Stimulated activated CD4-positive, alpha-beta T cell treated with anti-CD3 and anti-CD28 coated beads, Interleukin-2, amount 100 ng/mL, for 4 hours (primary cell): ENCODE measurements around the gene POLR2M.

ENCODE experiments used
- DNase-seq: peaks from one replicate; pipeline ENCODE4 v3.0.0-alpha.2; 2020; ENCODE audit warnings: low read depth

Gene POLR2M

GRCh38 chr15:57692709-57693108 lies 13.8 kb upstream of the POLR2M start:
- no peak for DNase-seq

- DNase-seq = no peak
Observed at GRCh38 chr15:57694279-57694678, 12.2 kb upstream of the POLR2M start.

- no peak for DNase-seq
Observed at GRCh38 chr15:57696146-57696545, 10.4 kb upstream of the POLR2M start.

- no peak for DNase-seq
Observed at GRCh38 chr15:57697588-57697987, 8.9 kb upstream of the POLR2M start.

- DNase-seq = no peak
Observed at GRCh38 chr15:57698243-57698642, 8.3 kb upstream of the POLR2M start.

GRCh38 chr15:57698991-57699390 lies 7.5 kb upstream of the POLR2M start:
- no peak for DNase-seq

GRCh38 chr15:57703387-57703786 lies 3.1 kb upstream of the POLR2M start:
- no peak for DNase-seq

GRCh38 chr15:57704441-57704840 lies 2.1 kb upstream of the POLR2M start:
- no peak for DNase-seq

GRCh38 chr15:57705746-57706404 lies 639 bp upstream of the POLR2M start:
- no peak for DNase-seq

- no peak for DNase-seq
Observed at GRCh38 chr15:57708047-57708446, 1.5 kb downstream of the POLR2M start.

GRCh38 chr15:57718309-57718708 lies 11.8 kb downstream of the POLR2M start:
- no peak for DNase-seq

GRCh38 chr15:57720867-57721266 lies 14.4 kb downstream of the POLR2M start:
- DNase-seq = no peak

- DNase-seq = no peak
Observed at GRCh38 chr15:57726411-57726810, 19.9 kb downstream of the POLR2M start.

GRCh38 chr15:57727031-57727430 lies 20.5 kb downstream of the POLR2M start:
- no peak for DNase-seq

GRCh38 chr15:57728436-57728835 lies 21.9 kb downstream of the POLR2M start:
- no peak for DNase-seq

- DNase-seq = no peak
Observed at GRCh38 chr15:57730876-57731275, 24.4 kb downstream of the POLR2M start.

GRCh38 chr15:57731530-57732103 lies 25.1 kb downstream of the POLR2M start:
- DNase-seq = no peak

- DNase-seq = peak; percentile 19
Observed at GRCh38 chr15:57732526-57733331, 26.2 kb downstream of the POLR2M start.

GRCh38 chr15:57734860-57735259 lies 28.3 kb downstream of the POLR2M start:
- no peak for DNase-seq

- no peak for DNase-seq
Observed at GRCh38 chr15:57735431-57735830, 28.9 kb downstream of the POLR2M start.

GRCh38 chr15:57735891-57736290 lies 29.4 kb downstream of the POLR2M start:
- DNase-seq = no peak

- no peak for DNase-seq
Observed at GRCh38 chr15:57736591-57736990, 30.1 kb downstream of the POLR2M start.

- DNase-seq = no peak
Observed at GRCh38 chr15:57738734-57739237, 32.3 kb downstream of the POLR2M start.
